Measurements from ENCODE around the gene TAS2R43. TPM values are rescaled to one million over a fixed set of nuclear protein-coding genes. Genes with fewer than 3 reads are reported as not detected.
"Not testable (repeated sequence)": the region's sequence is repeated elsewhere in the genome, so short reads cannot be mapped to it uniquely, and the experiment has no call there.

The TAS2R43 gene, protein sequence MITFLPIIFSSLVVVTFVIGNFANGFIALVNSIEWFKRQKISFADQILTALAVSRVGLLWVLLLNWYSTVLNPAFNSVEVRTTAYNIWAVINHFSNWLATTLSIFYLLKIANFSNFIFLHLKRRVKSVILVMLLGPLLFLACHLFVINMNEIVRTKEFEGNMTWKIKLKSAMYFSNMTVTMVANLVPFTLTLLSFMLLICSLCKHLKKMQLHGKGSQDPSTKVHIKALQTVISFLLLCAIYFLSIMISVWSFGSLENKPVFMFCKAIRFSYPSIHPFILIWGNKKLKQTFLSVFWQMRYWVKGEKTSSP
- 1 to 10 TPM in 1 of 2 donors, under 1 TPM in 1; 0.36 to 2.2 TPM for total RNA-seq
- not detected for polyA plus RNA-seq
- long read RNA-seq, donor 1, result 0 reads
- long read RNA-seq, donor 2, result 0 reads

- DNase-seq, result no peak
- ATAC-seq (ENCODE audit: low FRiP score), result no peak
- no peaks in the 10 kb centered on the region for H3K27me3 ChIP-seq (ENCODE audit: control insufficient read depth in 1 of 2, insufficient read depth in 2 of 2, low read length in 1 of 2)
- H3K4me3 ChIP-seq (ENCODE audit: low read length in 2 of 2), result no peak within 1 kb of the TSS
- H3K36me3 ChIP-seq (ENCODE audit: control insufficient read depth in 1 of 2, insufficient read depth in 2 of 2, low read length in 1 of 2), result no peaks in the 10 kb centered on the region
- WGBS, 2 donors, result 98% methylated on average over 3 to 6 of the region's 6 CpGs
- H3K9me3 ChIP-seq (ENCODE audit: control insufficient read depth, low read length), result no peaks in the 10 kb centered on the region
- intact Hi-C loops (cut with DNase I), result no loop called here
- no peaks in the 10 kb centered on the region for H3K4me1 ChIP-seq (ENCODE audit: control insufficient read depth in 1 of 2, insufficient read depth in 2 of 2, low read length in 2 of 2)
- no peak within 1 kb of the TSS for H3K27ac ChIP-seq (ENCODE audit: low read depth in 1 of 2, low read length in 2 of 2)
These were observed at the start of gene TAS2R43 for GRCh38 chr12:11092128-11092527. Gene TAS2R43, minus strand, starts transcription at chr12:11092313. Its CDS starts 84 bp downstream, at chr12:11092229.

GRCh38 chr12:11136075-11136474 is 44.0 kb upstream of the TAS2R43 start:
- no peaks in the 10 kb centered on the region for H3K4me1 ChIP-seq (ENCODE audit: control insufficient read depth in 1 of 2, insufficient read depth in 2 of 2, low read length in 2 of 2)
- intact Hi-C loops (cut with DNase I), result no loop called here

DNA sequence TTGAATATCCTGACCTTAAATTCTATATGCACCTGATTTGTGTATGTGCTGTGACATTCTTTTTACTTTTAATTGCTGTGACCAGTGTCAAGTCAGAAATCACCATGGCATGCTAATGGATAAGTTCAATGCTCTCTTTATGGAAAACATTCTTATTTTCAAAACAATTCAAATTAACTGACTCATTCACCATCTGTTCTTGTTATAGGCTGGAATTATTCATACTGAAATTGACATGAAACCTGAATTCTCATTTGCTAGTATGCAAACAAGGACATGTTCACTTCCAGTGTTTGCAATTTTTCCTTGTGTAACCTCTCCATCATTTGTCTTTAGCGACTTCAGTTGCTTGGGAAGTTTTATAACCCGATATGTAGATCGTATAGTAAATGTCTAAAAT is 42.2 kb upstream of the TAS2R43 start, which contains the start of gene TAS2R30:
Gene TAS2R30, minus strand, starts transcription at position 340 of the 400 bp plus-strand sequence. CDS start 400 bp downstream, outside the sequence.
- DNase-seq, result no peak
- Histone ChIP-seq H3K4me3 (ENCODE audit: low read length in 2 of 2) (no peak within 1 kb of the TSS), H3K4me1 (ENCODE audit: control insufficient read depth in 1 of 2, insufficient read depth in 2 of 2, low read length in 2 of 2) (peaks cover 0 to 3% of the 10 kb centered on the region in 2 donors), H3K27ac (ENCODE audit: low read depth in 1 of 2, low read length in 2 of 2) (no peak within 1 kb of the TSS), H3K36me3 (ENCODE audit: control insufficient read depth in 1 of 2, insufficient read depth in 2 of 2, low read length in 1 of 2) (no peaks in the 10 kb centered on the region), H3K27me3 (ENCODE audit: control insufficient read depth in 1 of 2, insufficient read depth in 2 of 2, low read length in 1 of 2) (no peaks in the 10 kb centered on the region), H3K9me3 (ENCODE audit: control insufficient read depth, low read length) (no peaks in the 10 kb centered on the region)
- intact Hi-C loops (cut with DNase I), result no loop called here
- ATAC-seq (ENCODE audit: low FRiP score), result no peak
- 62 to 77% methylated on average over 3 of the region's 3 CpGs for WGBS, 2 donors

More at GRCh38 chr12:11136075-11136474, 44.0 kb upstream of the TAS2R43 start:
- H3K36me3 ChIP-seq (ENCODE audit: control insufficient read depth in 1 of 2, insufficient read depth in 2 of 2, low read length in 1 of 2), result no peaks in the 10 kb centered on the region
- no peak for DNase-seq
- no peak overlapping the region for H3K4me3 ChIP-seq (ENCODE audit: low read length in 2 of 2)
- H3K27me3 ChIP-seq (ENCODE audit: control insufficient read depth in 1 of 2, insufficient read depth in 2 of 2, low read length in 1 of 2), result no peaks in the 10 kb centered on the region
- ATAC-seq (ENCODE audit: low FRiP score), result no peak
- H3K27ac ChIP-seq (ENCODE audit: low read depth in 1 of 2, low read length in 2 of 2), result no peak overlapping the region
- WGBS, 2 donors, result 47 to 78% methylated on average over 2 of the region's 2 CpGs
- H3K9me3 ChIP-seq (ENCODE audit: control insufficient read depth, low read length), result no peaks in the 10 kb centered on the region

DNA sequence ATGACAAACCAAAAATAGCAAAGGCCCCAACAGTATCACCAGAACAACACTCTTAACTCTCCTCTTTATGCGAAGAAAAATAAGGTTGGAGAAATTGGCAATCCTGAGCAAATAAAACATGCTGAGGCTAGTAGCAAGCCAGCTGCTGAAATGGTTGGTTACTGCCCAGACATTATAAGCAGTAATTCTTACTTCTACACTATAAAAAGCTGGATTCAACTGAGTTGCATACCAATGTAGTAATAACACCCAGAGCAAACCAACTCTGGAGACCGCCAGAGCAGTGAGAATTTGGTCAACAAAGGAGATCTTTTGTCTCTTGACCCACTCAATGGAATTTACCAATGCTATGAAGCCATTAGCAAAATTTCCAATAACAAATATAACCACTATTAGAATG is 41.7 kb upstream of the TAS2R43 start:
- H3K27ac ChIP-seq (ENCODE audit: low read depth in 1 of 2, low read length in 2 of 2), result no peak overlapping the region
- intact Hi-C loops (cut with DNase I), result no loop called here
- DNase-seq (no peak), ATAC-seq (ENCODE audit: low FRiP score) (no peak)
- peaks cover 0 to 3% of the 10 kb centered on the region in 2 donors for H3K4me1 ChIP-seq (ENCODE audit: control insufficient read depth in 1 of 2, insufficient read depth in 2 of 2, low read length in 2 of 2)
- 36 to 43% methylated on average over 2 of the region's 2 CpGs for WGBS, 2 donors
- H3K27me3 ChIP-seq (ENCODE audit: control insufficient read depth in 1 of 2, insufficient read depth in 2 of 2, low read length in 1 of 2), result no peaks in the 10 kb centered on the region
- H3K36me3 ChIP-seq (ENCODE audit: control insufficient read depth in 1 of 2, insufficient read depth in 2 of 2, low read length in 1 of 2), result no peaks in the 10 kb centered on the region
- H3K4me3 ChIP-seq (ENCODE audit: low read length in 2 of 2), result no peak overlapping the region
- H3K9me3 ChIP-seq (ENCODE audit: control insufficient read depth, low read length), result no peaks in the 10 kb centered on the region

DNA sequence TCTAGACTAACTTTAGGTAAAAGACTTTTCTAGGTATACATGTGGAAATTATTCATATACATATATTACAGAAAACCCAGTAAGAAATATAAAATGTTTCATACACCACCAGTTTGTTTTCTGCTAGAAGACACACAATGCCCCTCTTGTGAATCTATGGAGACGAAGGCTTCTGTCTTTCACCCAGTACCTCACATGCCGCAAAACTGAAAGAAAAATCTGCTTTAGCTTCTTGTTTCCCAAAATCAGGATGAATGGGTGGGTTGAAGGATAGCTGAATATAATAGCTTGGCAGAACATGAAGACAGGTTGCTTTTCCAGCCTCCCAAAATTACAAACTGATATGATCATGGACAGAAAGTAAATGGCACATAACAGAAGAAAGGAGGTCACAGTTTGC is 41.0 kb upstream of the TAS2R43 start:
- Histone ChIP-seq H3K4me1 (ENCODE audit: control insufficient read depth in 1 of 2, insufficient read depth in 2 of 2, low read length in 2 of 2) (peaks cover 0 to 3% of the 10 kb centered on the region in 2 donors), H3K4me3 (ENCODE audit: low read length in 2 of 2) (no peak overlapping the region), H3K36me3 (ENCODE audit: control insufficient read depth in 1 of 2, insufficient read depth in 2 of 2, low read length in 1 of 2) (no peaks in the 10 kb centered on the region), H3K27ac (ENCODE audit: low read depth in 1 of 2, low read length in 2 of 2) (no peak overlapping the region), H3K27me3 (ENCODE audit: control insufficient read depth in 1 of 2, insufficient read depth in 2 of 2, low read length in 1 of 2) (no peaks in the 10 kb centered on the region), H3K9me3 (ENCODE audit: control insufficient read depth, low read length) (no peaks in the 10 kb centered on the region)
- DNase-seq (no peak), ATAC-seq (ENCODE audit: low FRiP score) (no peak)
- intact Hi-C loops (cut with DNase I), result no loop called here
- WGBS, 2 donors, result 95% methylated on average over 2 of the region's 2 CpGs

DNA sequence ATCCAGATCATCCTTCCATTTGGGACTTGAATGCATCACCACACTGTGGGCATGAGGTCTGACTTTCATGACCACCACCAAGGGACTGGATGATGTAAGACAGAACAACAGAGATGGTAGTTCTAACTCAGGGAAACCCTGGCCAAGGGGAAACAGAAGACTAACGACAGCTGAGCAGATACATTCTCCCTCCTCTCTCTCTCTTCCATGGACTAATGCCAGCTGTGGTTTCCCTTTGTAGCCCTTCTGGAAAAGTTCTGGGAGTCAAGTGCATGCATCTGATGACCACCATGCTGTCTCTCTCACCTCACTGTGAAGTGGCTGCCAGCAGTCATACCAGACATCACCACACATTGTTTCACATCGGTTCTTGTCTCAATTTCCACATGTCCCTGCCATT is 38.9 kb upstream of the TAS2R43 start:
- H3K36me3 ChIP-seq (ENCODE audit: control insufficient read depth in 1 of 2, insufficient read depth in 2 of 2, low read length in 1 of 2), result no peaks in the 10 kb centered on the region
- DNase-seq, result no peak
- no peaks in the 10 kb centered on the region for H3K9me3 ChIP-seq (ENCODE audit: control insufficient read depth, low read length)
- intact Hi-C loops (cut with DNase I), result no loop called here
- H3K27ac ChIP-seq (ENCODE audit: low read depth in 1 of 2, low read length in 2 of 2), result no peak overlapping the region
- ATAC-seq (ENCODE audit: low FRiP score), result no peak
- H3K27me3 ChIP-seq (ENCODE audit: control insufficient read depth in 1 of 2, insufficient read depth in 2 of 2, low read length in 1 of 2), result no peaks in the 10 kb centered on the region
- peaks cover 0 to 3% of the 10 kb centered on the region in 2 donors for H3K4me1 ChIP-seq (ENCODE audit: control insufficient read depth in 1 of 2, insufficient read depth in 2 of 2, low read length in 2 of 2)
- H3K4me3 ChIP-seq (ENCODE audit: low read length in 2 of 2), result no peak overlapping the region
- 0 to 51% methylated on average over 2 of the region's 2 CpGs for WGBS, 2 donors

DNA sequence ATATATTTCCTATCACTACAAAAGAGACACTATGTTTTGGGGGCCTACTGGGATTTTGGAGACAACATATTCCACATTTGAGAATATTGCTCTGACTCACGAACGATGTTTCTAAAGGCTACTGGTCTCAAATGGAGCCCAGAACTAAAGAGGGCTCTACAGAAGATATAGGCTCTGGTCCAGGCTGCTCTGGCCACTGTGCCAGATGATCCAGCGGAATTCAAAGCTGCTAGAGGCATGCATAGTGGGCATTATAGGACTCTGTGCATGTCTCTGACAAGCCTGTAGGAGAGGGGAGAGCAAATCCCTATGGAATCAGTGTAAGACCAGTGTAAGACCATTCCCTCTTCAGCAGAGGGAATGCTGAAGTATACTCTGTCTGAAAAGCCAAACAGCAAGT is 38.3 kb upstream of the TAS2R43 start:
- intact Hi-C loops (cut with DNase I), result no loop called here

GRCh38 chr12:11114130-11114529 is 22.0 kb upstream of the TAS2R43 start:
- DNase-seq; ATAC-seq (ENCODE audit: low FRiP score); H3K4me1 ChIP-seq (ENCODE audit: control insufficient read depth in 1 of 2, insufficient read depth in 2 of 2, low read length in 2 of 2); H3K27ac ChIP-seq (ENCODE audit: low read depth in 1 of 2, low read length in 2 of 2); H3K36me3 ChIP-seq (ENCODE audit: control insufficient read depth in 1 of 2, insufficient read depth in 2 of 2, low read length in 1 of 2); intact Hi-C loops (cut with DNase I); H3K9me3 ChIP-seq (ENCODE audit: control insufficient read depth, low read length); H3K4me3 ChIP-seq (ENCODE audit: low read length in 2 of 2); H3K27me3 ChIP-seq (ENCODE audit: control insufficient read depth in 1 of 2, insufficient read depth in 2 of 2, low read length in 1 of 2): not testable (repeated sequence)
- WGBS, 2 donors, result 96 to 100% methylated on average over 1 of the region's 1 CpG

More for the DNA sequence above, 38.3 kb upstream of the TAS2R43 start:
- H3K9me3 ChIP-seq (ENCODE audit: control insufficient read depth, low read length), result no peaks in the 10 kb centered on the region
- no peak overlapping the region for H3K27ac ChIP-seq (ENCODE audit: low read depth in 1 of 2, low read length in 2 of 2)
- no peak for ATAC-seq (ENCODE audit: low FRiP score)
- H3K4me3 ChIP-seq (ENCODE audit: low read length in 2 of 2), result no peak overlapping the region
- 44 to 66% methylated on average over 3 of the region's 3 CpGs for WGBS, 2 donors
- DNase-seq, result no peak
- no peaks in the 10 kb centered on the region for H3K36me3 ChIP-seq (ENCODE audit: control insufficient read depth in 1 of 2, insufficient read depth in 2 of 2, low read length in 1 of 2)
- H3K27me3 ChIP-seq (ENCODE audit: control insufficient read depth in 1 of 2, insufficient read depth in 2 of 2, low read length in 1 of 2), result no peaks in the 10 kb centered on the region
- H3K4me1 ChIP-seq (ENCODE audit: control insufficient read depth in 1 of 2, insufficient read depth in 2 of 2, low read length in 2 of 2), result peaks cover 0 to 3% of the 10 kb centered on the region in 2 donors

DNA sequence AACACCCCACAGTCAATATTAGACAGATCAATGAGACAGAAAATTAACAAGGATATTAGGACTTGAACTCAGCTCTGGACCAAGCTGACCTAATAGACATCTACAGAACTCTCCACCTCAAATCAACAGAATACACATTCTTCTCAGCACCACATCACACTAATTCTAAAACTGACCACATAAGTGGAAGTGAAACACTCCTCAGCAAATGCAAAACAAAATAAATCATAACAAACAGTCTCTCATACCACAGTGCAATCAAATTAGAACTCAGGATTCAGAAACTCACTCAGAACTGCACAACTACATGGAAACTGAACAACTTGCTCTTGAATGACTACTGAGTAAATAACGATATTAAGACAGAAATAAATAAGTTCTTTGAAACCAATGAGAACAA is 19.1 kb upstream of the TAS2R43 start:
- H3K27me3 ChIP-seq (ENCODE audit: control insufficient read depth in 1 of 2, insufficient read depth in 2 of 2, low read length in 1 of 2); H3K27ac ChIP-seq (ENCODE audit: low read depth in 1 of 2, low read length in 2 of 2); H3K36me3 ChIP-seq (ENCODE audit: control insufficient read depth in 1 of 2, insufficient read depth in 2 of 2, low read length in 1 of 2); DNase-seq; H3K9me3 ChIP-seq (ENCODE audit: control insufficient read depth, low read length); H3K4me1 ChIP-seq (ENCODE audit: control insufficient read depth in 1 of 2, insufficient read depth in 2 of 2, low read length in 2 of 2); H3K4me3 ChIP-seq (ENCODE audit: low read length in 2 of 2); ATAC-seq (ENCODE audit: low FRiP score); intact Hi-C loops (cut with DNase I): not testable (repeated sequence)
- WGBS, 2 donors, result 97 to 100% methylated on average over 1 of the region's 1 CpG
